Adrenal gland (tissue), 5 donors: Measurements from ENCODE around the gene RGS3.

ENCODE experiments used
- CTCF ChIP-seq, 6 experiments: fragments of 450-650 bp in 4 of 6; fragments of 200-600 bp in 2 of 6; sonication (generic) in 1 of 6; IDR thresholded peaks; 1 replicate in 5 of 6; 2 replicates in 1 of 6; pipeline versions ENCODE4 v1.5.1 to v1.8.0; 2016 to 2021; ENCODE audit warnings: antibody characterized with exemption in 6 of 6, mild to moderate bottlenecking in 2 of 6, moderate library complexity in 1 of 6
- POLR2A ChIP-seq, 2 donors: fragments of 450-650 bp; IDR thresholded peaks; one replicate each; pipeline ENCODE4 v1.6.1; 2017; ENCODE audit warnings: antibody characterized with exemption in 2 of 2, mild to moderate bottlenecking in 2 of 2, moderate library complexity in 1 of 2
- donor health status: DM: no; HTN: no; CAD: no.

GRCh38 chr9:113645227-113645977 is 181.9 kb downstream of the RGS3 start:
- TF ChIP-seq CTCF (IDR thresholded peaks at IDR 0.05) (no peak), POLR2A (IDR thresholded peaks at IDR 0.05) (no peak)
